Lung (tissue), 12 donors: ENCODE results near the gene KCTD3. TPM values are rescaled to one million over a fixed set of nuclear protein-coding genes. Genes with fewer than 3 reads are reported as not detected.

Experiments
- ATAC-seq: fragments of 200-7000 bp; cut with Tn5 transposase; one replicate; pipeline ENCODE4 v1.9.1; 2020; ENCODE audit warnings: moderate number of reproducible peaks; ENCODE audit not compliant: insufficient read depth, low FRiP score
- DNase-seq, 3 donors: peaks; one replicate each; pipeline ENCODE4 v3.0.0-alpha.2; 2013 to 2017
- H3K27ac ChIP-seq, 2 donors: one replicate each; pipeline ENCODE4 v1.5.1; 2013; ENCODE audit warnings: mild to moderate bottlenecking in 2 of 2, moderate library complexity in 2 of 2, control low read depth in 1 of 2, inconsistent platforms in 1 of 2, low read depth in 1 of 2, low read length in 1 of 2
- H3K27me3 ChIP-seq, 3 donors: one replicate each; pipeline ENCODE4 v1.5.1; 2013; ENCODE audit warnings: low read length in 2 of 3; ENCODE audit not compliant: control insufficient read depth in 3 of 3, insufficient read depth in 3 of 3
- H3K36me3 ChIP-seq, 4 donors: one replicate each; pipeline ENCODE4 v1.5.1; 2013; ENCODE audit warnings: low read length in 4 of 4, mild to moderate bottlenecking in 1 of 4, moderate library complexity in 1 of 4; ENCODE audit not compliant: control insufficient read depth in 4 of 4, insufficient read depth in 4 of 4
- H3K4me1 ChIP-seq, 5 donors: one replicate each; pipeline ENCODE4 v1.5.1; 2013; ENCODE audit warnings: low read length in 5 of 5, mild to moderate bottlenecking in 2 of 5, moderate library complexity in 1 of 5; ENCODE audit not compliant: control insufficient read depth in 5 of 5, insufficient read depth in 5 of 5
- H3K4me3 ChIP-seq: one replicate; pipeline ENCODE4 v1.5.1; 2013; ENCODE audit warnings: mild to moderate bottlenecking, control low read depth, moderate library complexity
- H3K9ac ChIP-seq, 2 donors: one replicate each; pipeline ENCODE4 v1.5.1; 2013; ENCODE audit warnings: low read length in 2 of 2, control low read depth in 1 of 2; ENCODE audit not compliant: insufficient read depth in 1 of 2
- H3K9me3 ChIP-seq, 4 donors: one replicate each; pipeline ENCODE4 v1.5.1; 2013; ENCODE audit warnings: low read length in 3 of 4, mild to moderate bottlenecking in 1 of 4, moderate library complexity in 1 of 4; ENCODE audit not compliant: control insufficient read depth in 4 of 4, insufficient read depth in 3 of 4
- WGBS, 2 donors: extraction: QIAGEN DNeasy Blood & Tissue Kit; methylation state at CpG; one replicate each; pipeline ENCODE4 v1.1.7; 2013; 5-methylcytosine and 5-hydroxymethylcytosine counted together
- polyA plus RNA-seq, 2 donors: library from polyadenylated mRNA; stranded (reverse); fragments of 200-250 nt; gene quantifications; one replicate each; pipeline ENCODE4 v1.2.1, GENCODE V29; 2013
- total RNA-seq, 2 donors: library from RNA; depleted of rRNA in 1 of 2; stranded (reverse); fragments of >200 nt in 1 of 2; gene quantifications; one replicate each; pipeline ENCODE4 v1.2.1, GENCODE V29; 2014 to 2021
- TF ChIP-seq, protein P1 (sequence below): IDR thresholded peaks from 2 replicates; pipeline ENCODE4 v1.5.1; 2012; ENCODE audit warnings: mild to moderate bottlenecking; ENCODE audit errors: control extremely low read depth, extremely low read depth
- donor health status: control.
- donor health status: control.
- donor health status: Bipolar disorder and iron deficiency.
- donor health status: healthy.
- donor health status: DM: yes; HTN: yes; CAD: no.

The KCTD3 gene
- total and polyA plus RNA-seq, 4 donors = 11.6 to 47.5 (median 18.1) TPM

DNA sequence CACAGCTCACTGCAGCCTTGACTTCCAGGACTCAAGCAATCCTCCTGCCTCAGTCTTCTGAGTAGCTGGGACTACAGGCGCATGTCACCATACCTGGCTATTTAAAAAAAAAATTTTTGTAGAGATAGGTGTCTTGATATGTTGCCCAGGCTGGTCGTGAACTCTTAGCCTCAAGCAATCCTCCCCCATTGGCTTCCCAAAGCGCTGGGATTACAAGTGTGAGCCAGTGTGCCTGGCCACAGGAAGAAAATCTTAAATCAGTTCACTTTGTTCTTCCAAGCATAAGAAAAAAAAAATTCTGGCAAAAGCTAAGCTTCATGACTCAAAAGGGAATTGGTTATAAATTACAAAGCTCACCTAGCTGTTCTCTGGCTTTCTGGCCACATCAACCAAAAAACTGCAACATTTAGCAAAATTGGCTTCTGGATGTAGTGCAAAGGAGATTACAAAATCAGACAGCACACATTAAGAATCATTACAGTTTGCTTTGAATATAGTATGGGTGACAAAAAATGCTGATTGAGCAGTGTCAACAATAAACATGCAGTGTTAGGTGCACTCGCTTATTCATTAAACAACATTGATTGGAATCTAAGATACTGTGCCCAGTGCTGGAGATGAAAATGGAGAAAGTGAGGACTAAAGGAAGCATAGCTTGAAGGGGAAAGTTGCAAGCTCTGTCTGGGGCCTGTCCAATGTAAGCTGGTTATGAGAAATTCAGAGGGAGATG is 76.7 kb downstream of the KCTD3 start:
- H3K27me3 ChIP-seq = peaks cover 0 to 4% (median 0%) of the 10 kb centered on the region in 3 donors
- H3K27ac ChIP-seq = no peak overlapping the region
- ATAC-seq = no peak
- TF ChIP-seq, protein P1, sequence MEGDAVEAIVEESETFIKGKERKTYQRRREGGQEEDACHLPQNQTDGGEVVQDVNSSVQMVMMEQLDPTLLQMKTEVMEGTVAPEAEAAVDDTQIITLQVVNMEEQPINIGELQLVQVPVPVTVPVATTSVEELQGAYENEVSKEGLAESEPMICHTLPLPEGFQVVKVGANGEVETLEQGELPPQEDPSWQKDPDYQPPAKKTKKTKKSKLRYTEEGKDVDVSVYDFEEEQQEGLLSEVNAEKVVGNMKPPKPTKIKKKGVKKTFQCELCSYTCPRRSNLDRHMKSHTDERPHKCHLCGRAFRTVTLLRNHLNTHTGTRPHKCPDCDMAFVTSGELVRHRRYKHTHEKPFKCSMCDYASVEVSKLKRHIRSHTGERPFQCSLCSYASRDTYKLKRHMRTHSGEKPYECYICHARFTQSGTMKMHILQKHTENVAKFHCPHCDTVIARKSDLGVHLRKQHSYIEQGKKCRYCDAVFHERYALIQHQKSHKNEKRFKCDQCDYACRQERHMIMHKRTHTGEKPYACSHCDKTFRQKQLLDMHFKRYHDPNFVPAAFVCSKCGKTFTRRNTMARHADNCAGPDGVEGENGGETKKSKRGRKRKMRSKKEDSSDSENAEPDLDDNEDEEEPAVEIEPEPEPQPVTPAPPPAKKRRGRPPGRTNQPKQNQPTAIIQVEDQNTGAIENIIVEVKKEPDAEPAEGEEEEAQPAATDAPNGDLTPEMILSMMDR = no peak
- H3K9me3 ChIP-seq = peaks cover 0 to 4% (median 0%) of the 10 kb centered on the region in 4 donors
- no peak for DNase-seq
- WGBS, 2 donors = 93 to 94% methylated on average over 4 of the region's 4 CpGs
- H3K36me3 ChIP-seq = peaks cover 0 to 1% (median 0%) of the 10 kb centered on the region in 4 donors
- H3K4me1 ChIP-seq = no peaks in the 10 kb centered on the region
- H3K9ac ChIP-seq = no peak overlapping the region
- no peak overlapping the region for H3K4me3 ChIP-seq

DNA sequence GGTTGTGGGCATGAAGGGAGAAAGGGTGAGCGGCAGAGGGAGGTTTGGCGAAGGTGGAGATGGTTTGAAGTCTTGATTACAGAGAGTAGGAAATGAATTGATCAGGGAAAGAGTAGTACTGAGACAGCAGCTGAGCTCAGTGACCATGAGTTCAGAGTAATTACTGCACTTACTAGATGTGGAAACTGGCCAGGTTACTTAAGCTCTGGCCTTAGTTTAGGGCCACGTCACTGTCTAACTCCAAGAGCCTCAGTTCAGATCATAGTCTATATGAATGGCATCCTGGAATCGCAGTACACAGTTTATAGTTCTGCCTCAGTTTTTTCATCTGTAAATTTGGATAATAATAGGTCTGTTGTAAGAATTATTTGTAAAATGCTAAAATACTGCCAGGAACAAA is 78.1 kb downstream of the KCTD3 start:
- TF ChIP-seq, protein P1 = no peak
- H3K4me1 ChIP-seq = no peaks in the 10 kb centered on the region
- no peak overlapping the region for H3K27ac ChIP-seq
- H3K36me3 ChIP-seq = peaks cover 0 to 1% (median 0%) of the 10 kb centered on the region in 4 donors
- peaks cover 0 to 4% (median 0%) of the 10 kb centered on the region in 3 donors for H3K27me3 ChIP-seq
- ATAC-seq = no peak
- H3K9me3 ChIP-seq = peaks cover 0 to 4% (median 0%) of the 10 kb centered on the region in 4 donors
- DNase-seq = no peak
- no peak overlapping the region for H3K9ac ChIP-seq
- WGBS, 2 donors = 96 to 98% methylated on average over 4 of the region's 4 CpGs
- no peak overlapping the region for H3K4me3 ChIP-seq

DNA sequence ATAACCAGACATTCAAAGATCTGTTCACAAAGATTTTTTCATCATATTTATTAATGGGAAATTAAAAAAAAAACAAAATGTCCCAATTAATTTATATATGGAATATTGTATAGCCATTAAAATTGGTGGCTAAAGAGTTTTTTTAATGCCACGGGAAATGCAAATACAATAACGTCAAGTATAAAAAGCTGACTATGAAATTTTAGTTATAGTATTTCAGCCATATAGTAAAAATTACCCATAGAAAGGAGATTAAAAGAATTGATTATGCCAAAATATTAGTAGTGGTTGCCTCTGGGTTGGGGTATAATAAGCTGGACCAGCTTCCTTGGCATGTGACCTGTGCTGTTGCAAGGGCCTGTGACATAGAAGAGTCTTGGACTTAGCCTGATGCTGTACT is 78.8 kb downstream of the KCTD3 start:
- no peak for DNase-seq
- no peak for ATAC-seq
- no peak overlapping the region for H3K4me3 ChIP-seq
- peaks cover 0 to 2% (median 0%) of the 10 kb centered on the region in 4 donors for H3K9me3 ChIP-seq
- peaks cover 0 to 1% (median 0%) of the 10 kb centered on the region in 4 donors for H3K36me3 ChIP-seq
- H3K27ac ChIP-seq = no peak overlapping the region
- peaks cover 0 to 4% (median 0%) of the 10 kb centered on the region in 3 donors for H3K27me3 ChIP-seq
- no peaks in the 10 kb centered on the region for H3K4me1 ChIP-seq
- 96 to 99% methylated on average over 2 of the region's 2 CpGs for WGBS, 2 donors
- TF ChIP-seq, protein P1 = no peak
- no peak overlapping the region for H3K9ac ChIP-seq
